Measurements from ENCODE around the gene RAPGEF5.

The RAPGEF5 gene

GRCh38 chr7:22189230-22189629, 167.7 kb downstream of the RAPGEF5 start:
- DNase-seq (ENCODE audit: low read depth) = no peak

GRCh38 chr7:22187691-22188348, 169.1 kb downstream of the RAPGEF5 start:
- no peak for DNase-seq (ENCODE audit: low read depth)

- no peak for DNase-seq (ENCODE audit: low read depth)
These were observed 171.4 kb downstream of the RAPGEF5 start for GRCh38 chr7:22185559-22185958.

GRCh38 chr7:22184549-22185199, 172.3 kb downstream of the RAPGEF5 start:
- DNase-seq (ENCODE audit: low read depth) = no peak

- DNase-seq (ENCODE audit: low read depth) = no peak
These were observed 173.3 kb downstream of the RAPGEF5 start for GRCh38 chr7:22183522-22184280.

- no peak for DNase-seq (ENCODE audit: low read depth)
These were observed 174.8 kb downstream of the RAPGEF5 start for GRCh38 chr7:22182149-22182548.

- no peak for DNase-seq (ENCODE audit: low read depth)
These were observed 175.3 kb downstream of the RAPGEF5 start for GRCh38 chr7:22181663-22182062.

- no peak for DNase-seq (ENCODE audit: low read depth)
These were observed 177.5 kb downstream of the RAPGEF5 start for GRCh38 chr7:22179442-22179879.

- DNase-seq (ENCODE audit: low read depth) = no peak
These were observed 178.2 kb downstream of the RAPGEF5 start for GRCh38 chr7:22178735-22179134.

- DNase-seq (ENCODE audit: low read depth) = no peak
These were observed 180.1 kb downstream of the RAPGEF5 start for GRCh38 chr7:22176791-22177412.

GRCh38 chr7:22174574-22174953, 182.4 kb downstream of the RAPGEF5 start:
- DNase-seq (ENCODE audit: low read depth) = no peak

- DNase-seq (ENCODE audit: low read depth) = peak; percentile 6
These were observed 183.0 kb downstream of the RAPGEF5 start for GRCh38 chr7:22173685-22174573.

- DNase-seq (ENCODE audit: low read depth) = no peak
These were observed 188.8 kb downstream of the RAPGEF5 start for GRCh38 chr7:22168129-22168634.

- DNase-seq (ENCODE audit: low read depth) = no peak
These were observed 189.5 kb downstream of the RAPGEF5 start for GRCh38 chr7:22167482-22167881.

- DNase-seq (ENCODE audit: low read depth) = no peak
These were observed 190.0 kb downstream of the RAPGEF5 start for GRCh38 chr7:22166928-22167327.

GRCh38 chr7:22159341-22159740, 197.6 kb downstream of the RAPGEF5 start:
- no peak for DNase-seq (ENCODE audit: low read depth)

GRCh38 chr7:22157552-22157951, 199.4 kb downstream of the RAPGEF5 start:
- DNase-seq (ENCODE audit: low read depth) = no peak

GRCh38 chr7:22156205-22156604, 200.7 kb downstream of the RAPGEF5 start:
- no peak for DNase-seq (ENCODE audit: low read depth)

- DNase-seq (ENCODE audit: low read depth) = no peak
These were observed 202.8 kb downstream of the RAPGEF5 start for GRCh38 chr7:22154143-22154529.

- DNase-seq (ENCODE audit: low read depth) = no peak
These were observed 203.4 kb downstream of the RAPGEF5 start for GRCh38 chr7:22153432-22154142.

- DNase-seq (ENCODE audit: low read depth) = no peak
These were observed 204.3 kb downstream of the RAPGEF5 start for GRCh38 chr7:22152690-22153089.

Measured in activated T-cell treated with anti-CD3 and anti-CD28 coated beads for 48 hours (primary cell).